HG02938 (cell line): ENCODE results near the gene FARP1.

Experiments used
- ATAC-seq: cut with Tn5 transposase; IDR thresholded peaks from one replicate; pipeline ENCODE4 v1.9.1; 2021; ENCODE audit warnings: mild to moderate bottlenecking, moderate library complexity; ENCODE audit not compliant: unreplicated experiment

The FARP1 gene

DNA sequence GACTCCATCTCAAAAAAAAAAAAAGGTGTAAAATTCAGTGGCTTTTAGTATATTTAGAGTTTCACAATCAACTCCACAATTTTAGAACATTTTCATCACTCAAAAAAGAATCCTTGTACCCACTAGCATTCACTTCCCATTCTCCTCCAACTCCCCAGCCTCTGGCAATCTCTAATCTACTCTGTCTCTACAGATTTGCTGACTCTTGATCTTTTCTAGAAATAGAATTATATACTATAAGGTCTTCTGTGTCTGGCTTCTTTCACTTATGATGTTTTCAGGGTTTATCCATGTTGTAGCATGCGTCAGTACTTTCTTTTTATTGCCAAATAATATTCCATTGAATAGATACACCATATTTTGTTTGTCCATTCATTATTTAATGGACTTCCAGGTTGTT, 8.0 kb upstream of the FARP1 start:
- no peak for ATAC-seq

DNA sequence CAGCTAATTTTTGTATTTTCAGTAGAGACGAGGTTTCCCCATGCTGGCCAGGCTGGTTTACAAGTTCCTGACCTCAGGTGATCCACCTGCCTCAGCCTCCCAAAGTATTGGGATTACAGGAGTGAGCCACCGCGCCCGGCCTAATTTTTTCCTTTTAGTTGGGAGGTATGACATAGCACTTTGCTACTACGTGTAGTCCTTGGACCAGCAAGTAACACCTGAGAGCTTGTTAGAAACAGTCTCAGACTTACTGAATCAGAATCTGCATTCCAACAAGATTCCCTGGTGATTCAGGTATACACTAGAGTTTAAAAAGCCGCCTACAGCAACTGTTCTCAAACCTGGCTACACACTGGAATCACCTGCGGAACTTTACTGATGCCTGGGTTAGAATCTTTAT, 1.8 kb upstream of the FARP1 start:
- no peak for ATAC-seq

GRCh38 chr13:98141509-98142379, 1.1 kb upstream of the FARP1 start:
- peak; percentile 1 for ATAC-seq

DNA sequence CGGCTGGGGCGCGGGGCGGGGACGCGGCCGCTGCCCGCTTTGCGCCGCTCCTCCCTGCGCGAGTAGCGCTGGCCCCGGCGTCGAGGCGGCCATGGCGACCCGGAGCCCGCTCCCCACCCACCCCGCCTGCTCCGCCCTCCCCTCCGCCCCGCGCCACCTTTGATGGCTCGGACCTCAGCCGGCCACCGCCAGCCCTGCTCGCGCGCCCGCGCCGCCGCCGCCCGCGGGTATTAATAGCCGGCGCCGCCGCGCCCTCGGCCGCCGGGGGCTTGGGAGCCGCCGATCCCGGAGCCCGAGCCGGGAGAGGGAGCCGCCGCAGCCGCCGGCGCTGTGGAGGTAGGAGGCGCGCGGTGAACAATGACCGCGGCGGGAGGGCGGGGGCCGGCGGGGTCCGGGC, 261 bp downstream of the FARP1 start:
- peak; percentile 23 for ATAC-seq

GRCh38 chr13:98143601-98144026, 720 bp downstream of the FARP1 start:
- no peak for ATAC-seq

GRCh38 chr13:98144027-98144741, 1.3 kb downstream of the FARP1 start:
- ATAC-seq: no peak

DNA sequence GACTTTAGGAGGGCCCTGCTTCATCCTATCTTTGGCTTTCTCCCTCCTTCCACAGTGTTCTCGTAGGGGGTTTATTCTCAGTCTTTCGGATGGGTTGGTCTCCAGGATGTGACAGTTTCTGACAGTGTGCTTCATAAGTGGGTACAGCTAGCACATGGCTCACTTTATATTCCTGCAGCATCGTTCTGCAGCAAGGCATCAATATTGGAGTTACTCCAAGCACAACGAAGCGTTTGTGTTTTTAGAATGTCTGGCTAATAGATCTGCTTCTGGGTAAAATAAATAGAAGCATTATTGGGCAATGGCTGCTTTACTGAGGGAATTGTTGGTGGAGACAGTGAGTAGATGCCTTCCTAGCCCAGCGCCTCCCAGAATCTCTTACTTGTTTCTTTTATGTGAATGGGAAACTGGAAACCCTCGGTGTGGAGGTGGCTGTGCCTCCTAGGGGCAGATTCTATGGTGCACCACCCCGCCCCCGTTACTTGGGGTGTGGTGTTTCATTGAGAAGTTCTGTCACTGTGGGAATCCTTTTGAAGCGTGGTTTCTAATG, 2.0 kb downstream of the FARP1 start:
- no peak for ATAC-seq

DNA sequence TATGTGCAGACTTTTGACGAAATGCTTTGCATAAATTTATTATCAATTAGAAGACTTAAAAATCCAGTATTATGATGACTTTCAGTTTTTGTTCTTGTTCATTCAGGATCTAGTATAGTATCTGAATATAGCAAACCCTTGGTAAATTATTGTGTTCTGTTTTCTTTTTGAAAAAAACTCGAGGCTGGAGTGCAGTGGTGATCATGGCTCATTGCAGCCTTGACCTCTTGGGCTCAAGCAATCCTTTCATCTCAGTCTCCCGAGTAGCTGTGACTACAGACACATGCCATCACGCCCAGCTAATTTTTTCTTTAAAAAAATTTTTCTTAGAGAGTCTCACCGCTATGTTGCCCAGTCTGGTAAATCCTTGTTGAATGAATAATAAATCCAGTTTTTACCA, 4.6 kb downstream of the FARP1 start:
- ATAC-seq: no peak

- no peak for ATAC-seq
These were observed 8.1 kb downstream of the FARP1 start for GRCh38 chr13:98150832-98151479.

GRCh38 chr13:98155475-98156109, 12.7 kb downstream of the FARP1 start:
- ATAC-seq: no peak

DNA sequence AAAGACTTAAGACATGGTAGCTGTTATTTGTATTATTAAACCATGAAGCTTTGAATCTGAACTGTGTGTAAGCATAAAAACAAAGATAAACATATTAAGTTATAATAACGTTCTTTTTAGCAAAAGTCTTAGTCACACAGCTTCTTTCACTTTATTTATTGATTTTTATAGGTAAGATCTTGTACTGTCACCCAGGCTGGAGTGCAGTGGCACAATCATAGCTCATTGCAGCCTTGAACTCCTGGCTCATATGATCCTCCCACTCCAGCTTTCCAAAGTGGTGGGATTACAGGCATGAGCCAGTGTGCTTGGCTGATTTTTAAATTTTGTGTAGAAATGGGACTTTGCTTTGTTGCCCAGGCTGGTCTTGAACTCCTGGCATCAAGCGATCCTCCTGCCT, 13.4 kb downstream of the FARP1 start:
- no peak for ATAC-seq

DNA sequence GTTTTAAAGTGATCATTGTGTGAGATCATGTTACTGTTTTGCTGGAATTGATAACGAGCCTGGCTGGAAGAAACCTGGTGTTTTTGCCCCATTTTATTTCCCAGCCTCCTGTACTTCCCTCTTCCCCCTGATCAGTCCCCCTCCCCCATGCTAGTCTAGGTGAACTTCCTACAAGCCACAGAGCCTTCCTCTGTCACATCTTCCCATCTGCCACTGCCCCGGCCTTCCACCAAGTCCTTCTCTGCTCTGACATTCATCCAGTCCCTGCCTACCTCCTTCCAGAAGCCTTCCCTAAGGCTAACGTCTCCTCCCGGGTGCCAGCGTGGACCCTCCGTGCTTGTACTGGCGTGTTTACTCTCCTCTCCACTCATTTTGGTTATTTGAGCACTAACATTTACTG, 14.3 kb downstream of the FARP1 start:
- ATAC-seq: no peak

GRCh38 chr13:98157609-98158008, 14.7 kb downstream of the FARP1 start:
- no peak for ATAC-seq

GRCh38 chr13:98158172-98158899, 15.4 kb downstream of the FARP1 start:
- no peak for ATAC-seq

DNA sequence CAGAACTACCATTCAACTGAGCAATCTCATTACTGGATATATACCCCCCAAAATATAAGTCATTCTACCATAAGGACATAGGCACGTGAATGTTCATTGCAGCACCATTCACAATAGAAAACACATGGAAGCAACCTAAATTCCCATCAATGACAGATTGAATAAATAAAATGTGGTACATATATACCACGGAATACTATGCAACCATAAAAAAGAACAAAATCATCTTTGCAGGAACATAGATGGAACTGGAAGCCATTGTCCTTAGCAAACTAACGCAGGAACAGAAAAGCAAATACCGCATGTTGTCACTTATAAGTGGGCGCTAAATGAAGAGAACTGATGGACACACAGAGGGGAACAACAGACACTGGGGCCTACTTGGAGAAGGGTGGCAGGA, 20.0 kb downstream of the FARP1 start:
- ATAC-seq: no peak

DNA sequence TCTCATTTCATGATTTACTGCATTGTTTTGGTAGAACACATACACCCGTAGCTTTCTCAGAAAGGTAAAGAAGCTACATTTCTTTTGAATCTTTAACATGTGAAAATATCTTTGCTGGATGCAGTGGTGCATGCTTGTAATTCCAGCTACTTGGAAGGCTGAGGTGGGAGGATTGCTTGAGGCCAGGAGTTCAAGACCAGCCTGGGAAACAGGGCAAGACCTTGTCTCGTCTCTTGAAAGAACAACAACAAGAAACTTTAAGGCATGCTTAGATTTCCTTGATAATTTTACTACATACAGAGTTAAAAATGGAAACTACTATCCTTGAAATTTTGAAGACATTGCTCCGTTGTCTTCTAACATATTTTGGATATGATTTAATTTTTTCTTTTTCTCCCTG, 26.4 kb downstream of the FARP1 start:
- no peak for ATAC-seq

DNA sequence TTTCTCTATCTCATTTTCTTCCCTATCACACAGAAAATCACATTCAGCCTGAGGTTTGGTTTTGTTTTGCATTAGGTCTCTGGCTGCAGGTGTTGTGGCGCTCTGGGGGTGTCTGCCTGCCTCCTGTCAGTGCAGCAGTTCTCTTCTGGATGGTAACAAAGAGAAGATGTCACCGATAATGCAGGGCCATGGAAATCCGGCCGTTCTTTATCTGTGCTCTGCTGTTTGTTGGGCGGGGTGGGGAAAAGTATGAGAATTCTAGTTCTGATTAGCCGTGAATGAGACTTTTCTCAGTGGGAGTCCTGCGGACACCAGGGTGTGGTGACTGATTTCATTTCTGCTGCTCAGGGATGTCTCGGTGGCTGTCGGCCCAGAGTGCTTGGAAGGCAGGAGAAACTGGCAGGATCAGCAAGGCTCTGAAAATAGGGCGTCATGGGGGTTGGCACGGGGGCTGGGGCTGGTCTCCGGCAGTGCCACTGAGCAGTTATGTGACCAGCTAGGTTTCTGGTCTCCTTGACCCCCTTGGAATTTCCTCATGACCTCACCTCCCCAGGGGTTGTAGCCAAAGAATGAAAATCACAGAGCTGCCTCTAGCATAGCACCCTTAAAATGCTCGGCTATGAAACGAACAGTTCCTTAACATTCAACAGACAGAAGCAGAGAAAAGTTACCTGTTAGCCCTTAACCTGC, 29.2 kb downstream of the FARP1 start:
- ATAC-seq: no peak

GRCh38 chr13:98172590-98173422, 29.9 kb downstream of the FARP1 start:
- ATAC-seq: no peak
